Measurements from ENCODE around the gene TTC28. TPM values are rescaled to one million over a fixed set of nuclear protein-coding genes. Genes with fewer than 3 reads are reported as not detected.

TTC28 gene
- total RNA-seq, 4 donors from 2014 or later: 49.8 to 99.7 (median 79.7) TPM

DNA sequence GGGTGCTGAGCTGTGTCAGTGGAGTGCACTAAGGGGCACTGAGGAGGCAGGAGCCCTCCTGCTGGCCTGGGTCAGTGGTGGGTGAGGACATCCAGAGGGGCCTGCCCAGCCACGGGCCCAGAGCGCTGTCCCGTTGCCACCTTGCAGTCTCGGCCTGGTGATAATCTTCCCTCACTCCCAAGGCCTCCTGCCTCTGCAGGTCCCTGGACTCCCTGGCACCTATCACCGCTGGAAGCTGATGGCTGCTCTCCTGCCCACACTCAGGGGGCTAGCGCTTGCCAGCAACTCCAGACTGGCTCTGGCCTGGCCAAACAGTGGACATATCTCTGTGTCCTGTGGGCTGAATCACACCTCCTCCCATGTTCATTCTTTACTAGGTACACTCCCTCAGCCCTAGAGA, 674.1 kb downstream of the TTC28 start:
- Histone ChIP-seq H3K36me3 (no peaks in the 10 kb centered on the region), H3K9me3 (no peaks in the 10 kb centered on the region), H3K4me3 (replicated peaks in 1 of 3) (no peak overlapping the region), H3K4me1 (peaks cover 0 to 3% of the 10 kb centered on the region in 2 donors), H3K27me3 (no peaks in the 10 kb centered on the region), H3K27ac (no peak overlapping the region)
- intact Hi-C loops (cut with DNase I): loop anchor here (10.0 kb wide), 1 partner anchor 1251 kb away; no protein-coding TSS in a partner anchor
- DNase-seq: no peak
- TF ChIP-seq, protein P1, sequence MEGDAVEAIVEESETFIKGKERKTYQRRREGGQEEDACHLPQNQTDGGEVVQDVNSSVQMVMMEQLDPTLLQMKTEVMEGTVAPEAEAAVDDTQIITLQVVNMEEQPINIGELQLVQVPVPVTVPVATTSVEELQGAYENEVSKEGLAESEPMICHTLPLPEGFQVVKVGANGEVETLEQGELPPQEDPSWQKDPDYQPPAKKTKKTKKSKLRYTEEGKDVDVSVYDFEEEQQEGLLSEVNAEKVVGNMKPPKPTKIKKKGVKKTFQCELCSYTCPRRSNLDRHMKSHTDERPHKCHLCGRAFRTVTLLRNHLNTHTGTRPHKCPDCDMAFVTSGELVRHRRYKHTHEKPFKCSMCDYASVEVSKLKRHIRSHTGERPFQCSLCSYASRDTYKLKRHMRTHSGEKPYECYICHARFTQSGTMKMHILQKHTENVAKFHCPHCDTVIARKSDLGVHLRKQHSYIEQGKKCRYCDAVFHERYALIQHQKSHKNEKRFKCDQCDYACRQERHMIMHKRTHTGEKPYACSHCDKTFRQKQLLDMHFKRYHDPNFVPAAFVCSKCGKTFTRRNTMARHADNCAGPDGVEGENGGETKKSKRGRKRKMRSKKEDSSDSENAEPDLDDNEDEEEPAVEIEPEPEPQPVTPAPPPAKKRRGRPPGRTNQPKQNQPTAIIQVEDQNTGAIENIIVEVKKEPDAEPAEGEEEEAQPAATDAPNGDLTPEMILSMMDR (IDR thresholded peaks at IDR 0.05): no peak
- TF ChIP-seq POLR2A (IDR thresholded peaks at IDR 0.05): no peak
- WGBS, 2 donors: 79 to 94% methylated on average over 4 to 6 of the region's 6 CpGs

DNA sequence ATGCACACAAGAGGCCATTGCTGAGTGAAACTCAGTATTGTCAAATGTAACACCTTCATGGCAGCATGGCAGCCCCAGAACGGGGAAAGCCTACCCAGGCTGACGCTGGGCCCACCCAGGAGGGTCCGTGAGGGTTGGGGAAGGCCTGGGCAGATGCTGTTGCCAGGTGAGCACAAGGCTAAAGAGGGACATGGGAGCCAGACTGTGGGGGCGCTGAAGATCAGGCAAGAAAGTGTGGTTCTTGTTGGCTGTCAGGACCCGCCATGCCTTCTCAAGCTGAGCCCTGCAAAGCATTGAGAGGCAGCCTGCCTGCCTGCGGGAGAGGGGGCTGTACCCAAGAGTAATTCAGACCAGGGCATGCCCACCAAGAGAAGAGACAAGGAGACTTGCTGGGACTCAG, 675.6 kb downstream of the TTC28 start:
- no peaks in the 10 kb centered on the region for H3K36me3 ChIP-seq
- H3K4me1 ChIP-seq: peaks cover 0 to 1% of the 10 kb centered on the region in 2 donors
- no peak overlapping the region for H3K27ac ChIP-seq
- intact Hi-C loops (cut with DNase I): loop anchor here (10.0 kb wide), 1 partner anchor 1249 kb away; no protein-coding TSS in a partner anchor
- H3K27me3 ChIP-seq: no peaks in the 10 kb centered on the region
- no peak for TF ChIP-seq POLR2A (IDR thresholded peaks at IDR 0.05)
- TF ChIP-seq, protein P1 (IDR thresholded peaks at IDR 0.05): no peak
- 83 to 89% methylated on average over 6 of the region's 6 CpGs for WGBS, 2 donors
- no peak overlapping the region for H3K4me3 ChIP-seq (replicated peaks in 1 of 3)
- no peaks in the 10 kb centered on the region for H3K9me3 ChIP-seq
- no peak for DNase-seq

DNA sequence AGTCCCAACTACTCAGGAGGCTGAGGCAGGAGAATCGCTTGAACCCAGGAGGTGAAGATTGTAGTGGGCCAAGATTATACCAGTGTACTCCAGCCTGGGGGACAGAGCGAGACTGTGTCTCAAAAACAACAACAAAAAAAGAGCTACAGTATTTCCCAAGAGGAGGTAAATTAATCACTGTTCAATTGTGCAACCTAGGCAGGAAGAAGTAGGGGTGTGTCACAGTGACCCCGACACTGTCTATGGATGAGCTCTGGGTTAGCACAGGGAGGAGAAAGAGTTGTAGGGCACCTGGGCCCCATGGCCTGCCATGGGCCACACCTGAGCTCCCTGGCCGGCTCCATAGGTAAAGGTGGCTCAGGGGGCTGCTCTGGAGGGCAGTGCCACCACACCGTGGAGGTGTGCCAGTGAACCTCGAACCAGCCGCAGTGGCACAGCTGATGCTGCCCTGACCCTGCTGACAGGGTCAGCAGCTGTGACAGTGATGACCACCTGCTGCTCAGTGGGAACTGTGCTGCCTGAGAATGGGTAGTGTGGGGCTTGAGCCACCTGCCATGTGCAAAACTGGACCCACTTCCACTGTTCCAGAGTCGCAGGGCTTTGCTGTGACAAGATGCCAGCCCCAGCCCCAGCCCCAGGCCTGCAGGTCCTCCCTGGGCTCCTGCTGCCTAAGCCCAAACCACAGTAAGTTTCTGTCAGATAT, 676.6 kb downstream of the TTC28 start:
- 77 to 86% methylated on average over 8 of the region's 8 CpGs for WGBS, 2 donors
- H3K27ac ChIP-seq: no peak overlapping the region
- H3K36me3 ChIP-seq: peaks cover 0 to 5% of the 10 kb centered on the region in 2 donors
- H3K27me3 ChIP-seq: no peaks in the 10 kb centered on the region
- no peaks in the 10 kb centered on the region for H3K9me3 ChIP-seq
- no peaks in the 10 kb centered on the region for H3K4me1 ChIP-seq
- intact Hi-C loops (cut with DNase I): loop anchor here (10.0 kb wide), 1 partner anchor 1248 kb away; no protein-coding TSS in a partner anchor
- TF ChIP-seq, protein P1 (IDR thresholded peaks at IDR 0.05): no peak
- TF ChIP-seq POLR2A (IDR thresholded peaks at IDR 0.05): no peak
- no peak overlapping the region for H3K4me3 ChIP-seq (replicated peaks in 1 of 3)
- DNase-seq: no peak

DNA sequence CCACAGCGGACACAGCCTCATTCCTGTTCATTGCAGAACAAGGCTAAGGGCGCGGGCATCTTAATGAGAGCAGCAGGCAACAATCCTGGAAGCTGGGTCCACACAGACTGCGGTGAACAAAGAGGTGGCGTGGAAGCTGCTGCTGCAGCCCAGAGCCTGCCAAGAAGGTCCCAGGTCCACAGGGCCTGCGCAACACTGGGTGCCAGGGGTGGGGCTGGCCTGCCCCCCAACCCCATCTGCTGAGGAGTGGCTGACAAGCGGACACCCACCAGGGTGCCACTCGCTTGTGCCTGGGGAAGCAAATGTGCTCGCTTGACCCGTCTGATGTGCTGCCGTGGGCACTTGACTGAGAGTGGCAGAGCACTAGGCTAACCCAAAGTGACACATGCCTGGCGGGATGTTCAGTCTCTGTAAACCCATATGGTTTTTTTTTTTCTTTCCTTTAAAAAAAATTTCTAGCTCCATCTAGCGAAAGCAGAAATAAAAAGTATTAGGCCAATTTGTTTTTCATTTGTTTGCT, 677.4 kb downstream of the TTC28 start:
- Histone ChIP-seq H3K4me3 (replicated peaks in 1 of 3) (no peak overlapping the region), H3K27ac (no peak overlapping the region), H3K27me3 (no peaks in the 10 kb centered on the region), H3K4me1 (no peaks in the 10 kb centered on the region), H3K36me3 (peaks cover 0 to 5% of the 10 kb centered on the region in 2 donors), H3K9me3 (no peaks in the 10 kb centered on the region)
- TF ChIP-seq POLR2A (IDR thresholded peaks at IDR 0.05): no peak
- TF ChIP-seq, protein P1 (IDR thresholded peaks at IDR 0.05): no peak
- no peak for DNase-seq
- intact Hi-C loops (cut with DNase I): loop anchor here (10.0 kb wide), 1 partner anchor 1247 kb away; no protein-coding TSS in a partner anchor
- 87 to 93% methylated on average over 10 to 13 of the region's 13 CpGs for WGBS, 2 donors

All from thyroid gland (tissue), 4 donors.